Liver (tissue), 3 donors: ENCODE results near the gene INHBB.

Experiments used
- CTCF ChIP-seq: fragments of 150-350 bp; IDR thresholded peaks from 2 replicates; pipeline ENCODE4 v1.5.1; 2017; ENCODE audit warnings: improper control_type of control experiment, low read depth, low read length; ENCODE audit not compliant: missing input control
- EGR1 ChIP-seq, 2 donors: IDR thresholded peaks; 2 replicates each; pipeline ENCODE4 v1.6.1; 2016 to 2018; ENCODE audit warnings: antibody characterized with exemption in 2 of 2, low read depth in 2 of 2
- FOXA1 ChIP-seq: IDR thresholded peaks from 2 replicates; pipeline ENCODE4 v1.6.1; 2016; ENCODE audit warnings: antibody characterized with exemption
- GABPA ChIP-seq, 2 donors: IDR thresholded peaks in 1 of 2; conservative IDR thresholded peaks in 1 of 2; 2 replicates each; pipeline ENCODE4 v1.6.1; 2016; ENCODE audit warnings: antibody characterized with exemption in 2 of 2, mild to moderate bottlenecking in 1 of 2, moderate library complexity in 1 of 2
- REST ChIP-seq: IDR thresholded peaks from 2 replicates; pipeline ENCODE4 v1.6.1; 2016; ENCODE audit warnings: antibody characterized with exemption, mild to moderate bottlenecking
- RXRA ChIP-seq, 2 donors: IDR thresholded peaks; 2 replicates each; pipeline ENCODE4 v1.6.1; 2017 to 2018; ENCODE audit warnings: antibody characterized with exemption in 2 of 2, mild to moderate bottlenecking in 1 of 2
- SP1 ChIP-seq: IDR thresholded peaks from 2 replicates; pipeline ENCODE4 v1.6.1; 2018; ENCODE audit warnings: antibody characterized with exemption, mild to moderate bottlenecking
- TAF1 ChIP-seq: conservative IDR thresholded peaks from 2 replicates; pipeline ENCODE4 v1.6.1; 2016; ENCODE audit warnings: antibody characterized with exemption, mild to moderate bottlenecking
- YY1 ChIP-seq: IDR thresholded peaks from 2 replicates; pipeline ENCODE4 v1.6.1; 2016; ENCODE audit warnings: antibody characterized with exemption, mild to moderate bottlenecking
- TF ChIP-seq, protein P1 (sequence below): IDR thresholded peaks from 2 replicates; pipeline ENCODE4 v1.6.1; 2016; ENCODE audit warnings: antibody characterized with exemption
- donor health status: healthy.
- donor health status: healthy.

- TF ChIP-seq CTCF, result no peak
- no peak for TF ChIP-seq TAF1
- no peak for TF ChIP-seq GABPA (IDR thresholded peaks at IDR 0.05 in 1 of 2, conservative IDR thresholded peaks at IDR 0.05 in 1 of 2)
- TF ChIP-seq FOXA1, result no peak
- TF ChIP-seq SP1, result no peak
- no peak for TF ChIP-seq EGR1 (IDR thresholded peaks at IDR 0.05; ENCODE audit: low read depth in 2 of 2)
- no peak for TF ChIP-seq YY1
- TF ChIP-seq, protein P1, sequence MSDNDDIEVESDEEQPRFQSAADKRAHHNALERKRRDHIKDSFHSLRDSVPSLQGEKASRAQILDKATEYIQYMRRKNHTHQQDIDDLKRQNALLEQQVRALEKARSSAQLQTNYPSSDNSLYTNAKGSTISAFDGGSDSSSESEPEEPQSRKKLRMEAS, result no peak
- TF ChIP-seq REST, result no peak
- no peak for TF ChIP-seq RXRA (IDR thresholded peaks at IDR 0.05)
Observed at GRCh38 chr2:120332384-120332783, 13.6 kb upstream of the INHBB start.
